Stimulated activated naive B cell treated with anti-CD40 and anti-IgM and Interleukin-4, amounts not matched to agents 10 μg/mL and 1 μg/mL and 100 μg/mL, for 72 hours (primary cell): Measurements from ENCODE around the gene ACOX3.

ENCODE experiments used
- ATAC-seq, 2 donors: fragments of 150-1000 bp; cut with Tn5 transposase; replicated peaks; 2 replicates each; pipeline ENCODE4 v1.10.0; 2021; ENCODE audit warnings: moderate library complexity in 1 of 2
- DNase-seq: peaks from one replicate; pipeline ENCODE4 v3.0.0; 2021
- H3K27ac Mint-ChIP-seq: one replicate; pipeline ENCODE4 v1.8.0; 2022; ENCODE audit warnings: mild to moderate bottlenecking, mixed read lengths
- H3K27me3 Mint-ChIP-seq, 2 donors: one replicate each; pipeline ENCODE4 v1.8.0; 2022; ENCODE audit warnings: mixed read lengths in 2 of 2
- H3K36me3 Mint-ChIP-seq, 2 donors: one replicate each; pipeline ENCODE4 v1.8.0; 2022; ENCODE audit warnings: mixed read lengths in 2 of 2, mild to moderate bottlenecking in 1 of 2
- H3K4me1 Mint-ChIP-seq, 2 donors: one replicate each; pipeline ENCODE4 v1.8.0; 2022; ENCODE audit warnings: mixed read lengths in 2 of 2, mild to moderate bottlenecking in 1 of 2
- H3K4me3 Mint-ChIP-seq, 2 donors: one replicate each; pipeline ENCODE4 v1.8.0; 2022; ENCODE audit warnings: mild to moderate bottlenecking in 2 of 2, mixed read lengths in 2 of 2, moderate library complexity in 1 of 2
- H3K9me3 Mint-ChIP-seq, 2 donors: one replicate each; pipeline ENCODE4 v1.8.0; 2022; ENCODE audit warnings: mixed read lengths in 2 of 2, mild to moderate bottlenecking in 1 of 2

The ACOX3 gene

DNA sequence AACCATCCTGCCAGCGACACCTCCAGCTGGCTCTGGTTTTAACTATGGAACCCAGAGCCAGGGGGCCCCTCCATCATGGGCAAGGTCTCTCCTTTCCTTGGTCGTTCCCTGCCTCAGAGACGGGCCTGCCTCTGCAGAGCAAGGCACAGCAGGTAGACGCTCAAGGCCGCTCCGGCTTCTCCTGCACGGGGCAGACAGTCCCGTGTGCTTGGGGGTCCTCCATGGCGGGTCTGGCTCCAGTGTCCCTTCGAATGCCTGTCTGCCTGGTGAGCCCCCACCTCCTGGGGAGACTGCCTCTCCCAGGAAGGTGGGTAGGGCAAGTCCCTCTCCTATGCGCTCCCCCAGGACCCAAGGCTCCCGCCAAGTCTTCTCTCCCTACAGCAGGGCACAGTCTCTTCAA lies 71.5 kb downstream of the ACOX3 start:
- H3K9me3 Mint-ChIP-seq = no peaks in the 10 kb centered on the region
- H3K27me3 Mint-ChIP-seq = no peaks in the 10 kb centered on the region
- no peak overlapping the region for H3K27ac Mint-ChIP-seq
- no peaks in the 10 kb centered on the region for H3K4me1 Mint-ChIP-seq
- ATAC-seq = no peak
- peaks cover 30 to 49% of the 10 kb centered on the region in 2 donors for H3K36me3 Mint-ChIP-seq
- no peak overlapping the region for H3K4me3 Mint-ChIP-seq
- no peak for DNase-seq

DNA sequence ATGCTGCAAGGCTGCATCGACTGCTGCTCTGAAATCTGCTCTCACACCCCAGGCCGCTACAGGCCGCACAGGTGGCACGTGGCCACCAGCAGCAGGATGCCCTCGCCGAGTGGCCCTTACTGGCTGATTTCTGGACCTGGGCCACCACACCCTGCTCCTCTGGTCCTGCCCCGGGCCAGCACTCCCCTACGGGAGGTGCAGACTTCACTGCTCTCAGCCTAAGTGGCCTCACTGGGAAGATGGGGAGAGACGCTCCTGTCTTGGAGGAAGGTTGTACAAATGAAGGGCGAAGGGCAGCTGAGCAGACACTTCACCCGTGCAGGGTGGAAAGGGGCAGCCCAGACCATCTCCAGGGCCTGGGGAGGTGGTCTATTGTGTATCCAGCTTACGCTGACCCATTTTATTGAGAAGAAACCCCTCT lies 72.5 kb downstream of the ACOX3 start:
- Mint-ChIP-seq H3K4me1 (no peaks in the 10 kb centered on the region), H3K36me3 (peaks cover 28 to 48% of the 10 kb centered on the region in 2 donors), H3K27me3 (no peaks in the 10 kb centered on the region), H3K9me3 (peaks cover 0 to 3% of the 10 kb centered on the region in 2 donors), H3K27ac (no peak overlapping the region), H3K4me3 (no peak overlapping the region)
- ATAC-seq (no peak), DNase-seq (no peak)

DNA sequence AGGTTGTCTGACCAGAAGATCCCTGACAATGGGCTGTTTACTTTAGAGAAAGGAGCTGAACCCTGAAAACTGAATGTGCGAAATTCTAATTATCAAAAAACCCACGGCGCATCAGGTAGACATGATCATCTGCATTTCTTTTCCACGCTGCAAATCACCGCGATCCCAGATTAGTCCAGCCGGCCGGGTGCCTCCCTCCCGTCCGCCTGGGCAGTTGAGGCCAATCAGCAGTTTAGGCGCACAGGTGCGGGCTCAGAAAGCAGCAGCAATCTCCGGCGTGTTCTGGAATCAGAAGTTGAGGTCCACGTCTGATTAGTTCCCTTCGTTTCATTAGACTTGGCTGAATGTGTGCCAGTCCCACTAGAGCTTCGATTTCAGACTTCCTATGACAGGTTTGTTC lies 73.9 kb downstream of the ACOX3 start:
- H3K36me3 Mint-ChIP-seq = peaks cover 17 to 39% of the 10 kb centered on the region in 2 donors
- no peak overlapping the region for H3K4me3 Mint-ChIP-seq
- H3K27ac Mint-ChIP-seq = no peak overlapping the region
- no peaks in the 10 kb centered on the region for H3K4me1 Mint-ChIP-seq
- no peaks in the 10 kb centered on the region for H3K27me3 Mint-ChIP-seq
- H3K9me3 Mint-ChIP-seq = peaks cover 0 to 3% of the 10 kb centered on the region in 2 donors
- no peak for DNase-seq
- no peak for ATAC-seq

DNA sequence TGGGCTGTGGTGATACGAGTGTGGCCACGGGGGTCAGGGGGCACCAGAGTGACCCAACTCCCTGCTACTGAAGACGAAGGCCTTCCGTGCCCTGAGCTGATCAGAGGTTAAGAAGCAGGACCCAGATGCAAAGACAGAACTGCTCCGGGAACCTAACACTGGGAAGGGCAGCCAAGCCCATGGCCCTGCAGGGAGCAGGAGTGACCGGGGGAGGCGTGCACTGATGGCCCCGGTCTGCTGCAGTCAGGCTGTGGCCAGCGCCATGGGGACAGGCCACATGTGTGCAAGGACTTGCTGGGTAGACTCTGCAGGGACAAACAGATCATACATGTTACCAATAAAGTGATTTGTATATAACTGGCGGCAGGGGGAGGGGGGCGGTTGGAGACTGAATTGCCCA lies 74.6 kb downstream of the ACOX3 start:
- no peaks in the 10 kb centered on the region for H3K4me1 Mint-ChIP-seq
- peaks cover 15 to 36% of the 10 kb centered on the region in 2 donors for H3K36me3 Mint-ChIP-seq
- H3K27ac Mint-ChIP-seq = no peak overlapping the region
- no peaks in the 10 kb centered on the region for H3K27me3 Mint-ChIP-seq
- H3K9me3 Mint-ChIP-seq = peaks cover 0 to 3% of the 10 kb centered on the region in 2 donors
- no peak for ATAC-seq
- H3K4me3 Mint-ChIP-seq = no peak overlapping the region
- DNase-seq = no peak

DNA sequence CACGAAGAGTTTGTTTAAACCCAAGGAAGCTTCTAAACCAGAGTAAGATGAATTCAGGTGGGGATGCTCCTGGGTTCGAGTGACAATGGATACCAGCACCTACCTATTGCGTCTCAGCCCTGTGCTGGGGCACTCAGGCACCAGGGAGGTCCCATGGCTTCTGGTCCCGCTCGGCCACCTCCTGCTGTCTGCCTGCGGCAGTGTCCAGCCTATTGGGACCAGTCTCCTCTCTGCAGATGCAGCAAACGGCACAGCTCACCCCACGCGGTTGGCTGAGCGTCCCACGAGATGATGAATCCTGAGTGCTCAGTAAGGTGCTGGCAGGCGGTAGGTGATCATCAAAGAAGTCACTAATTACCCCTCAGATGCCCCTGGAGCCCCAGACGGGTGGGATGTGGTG lies 75.2 kb downstream of the ACOX3 start:
- H3K4me1 Mint-ChIP-seq = no peaks in the 10 kb centered on the region
- DNase-seq (no peak), ATAC-seq (no peak)
- H3K36me3 Mint-ChIP-seq = peaks cover 15 to 36% of the 10 kb centered on the region in 2 donors
- H3K27me3 Mint-ChIP-seq = no peaks in the 10 kb centered on the region
- H3K27ac Mint-ChIP-seq = no peak overlapping the region
- no peak overlapping the region for H3K4me3 Mint-ChIP-seq
- H3K9me3 Mint-ChIP-seq = peaks cover 0 to 3% of the 10 kb centered on the region in 2 donors

DNA sequence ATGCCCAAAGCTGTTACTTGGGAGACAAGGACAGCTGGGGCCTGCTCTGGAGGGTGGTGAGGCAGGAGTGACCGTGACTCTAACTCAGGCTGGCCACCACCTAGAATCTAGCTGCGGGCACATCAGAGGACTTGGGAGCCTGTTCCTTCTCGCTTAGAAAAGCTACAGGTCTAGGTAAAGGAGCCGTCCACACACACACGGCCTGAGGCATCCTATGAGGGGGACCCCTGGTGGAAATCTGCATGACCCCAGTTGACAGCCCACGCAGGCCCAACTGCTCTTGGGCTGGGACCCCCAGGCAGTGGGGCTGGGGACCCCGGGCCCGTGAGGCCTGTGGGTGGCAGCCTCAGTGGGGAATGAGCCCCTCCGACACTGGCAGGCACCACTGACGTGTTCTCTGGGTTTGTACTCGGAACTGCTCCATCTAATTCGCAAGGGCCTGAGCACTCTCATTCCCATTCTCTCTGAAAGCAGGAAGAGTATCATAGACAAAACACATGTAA lies 75.6 kb downstream of the ACOX3 start:
- H3K36me3 Mint-ChIP-seq = peaks cover 13 to 32% of the 10 kb centered on the region in 2 donors
- no peak for ATAC-seq
- H3K27me3 Mint-ChIP-seq = no peaks in the 10 kb centered on the region
- no peak overlapping the region for H3K4me3 Mint-ChIP-seq
- no peak for DNase-seq
- H3K9me3 Mint-ChIP-seq = peaks cover 0 to 3% of the 10 kb centered on the region in 2 donors
- no peaks in the 10 kb centered on the region for H3K4me1 Mint-ChIP-seq
- H3K27ac Mint-ChIP-seq = no peak overlapping the region

DNA sequence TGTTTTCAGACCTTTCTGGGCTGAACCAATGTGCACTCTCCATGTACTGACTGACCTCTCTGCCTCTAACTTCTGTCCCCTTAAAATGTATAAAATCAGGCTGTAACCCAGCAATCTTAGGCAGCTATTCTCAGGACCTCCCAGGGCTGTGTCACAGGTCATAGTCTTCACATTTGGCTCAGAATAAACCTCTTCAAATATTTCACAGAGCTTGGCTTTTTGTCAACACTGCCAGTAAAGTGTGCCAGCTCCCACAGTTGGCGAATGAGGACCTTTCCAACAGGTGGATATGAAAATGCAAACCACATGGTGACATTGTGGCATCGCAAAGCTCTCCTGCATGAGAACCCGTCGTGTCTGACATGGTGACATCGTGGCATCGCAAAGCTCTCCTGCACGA lies 76.4 kb downstream of the ACOX3 start:
- peaks cover 10 to 30% of the 10 kb centered on the region in 2 donors for H3K36me3 Mint-ChIP-seq
- no peaks in the 10 kb centered on the region for H3K4me1 Mint-ChIP-seq
- no peak for DNase-seq
- no peak overlapping the region for H3K4me3 Mint-ChIP-seq
- peaks cover 0 to 3% of the 10 kb centered on the region in 2 donors for H3K9me3 Mint-ChIP-seq
- no peak overlapping the region for H3K27ac Mint-ChIP-seq
- H3K27me3 Mint-ChIP-seq = no peaks in the 10 kb centered on the region
- ATAC-seq = no peak

DNA sequence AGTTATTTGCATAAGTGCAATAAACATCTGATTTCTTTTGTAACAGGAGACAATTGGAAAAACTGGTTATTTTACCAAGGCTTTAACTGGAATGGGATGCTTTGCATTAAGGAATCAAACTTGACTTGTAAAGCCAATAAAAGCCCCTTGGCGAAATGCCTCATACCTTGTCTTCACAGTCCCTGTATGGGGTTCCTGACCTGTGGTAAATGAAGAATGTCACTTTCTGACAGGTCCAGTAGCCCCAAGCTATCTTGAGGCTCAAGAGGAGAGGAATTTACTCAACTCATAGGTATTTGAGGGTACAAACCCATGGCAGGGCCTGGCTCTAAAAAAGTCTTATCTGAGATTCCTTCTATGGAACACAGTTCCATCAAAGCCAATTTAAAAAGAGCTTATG lies 78.0 kb downstream of the ACOX3 start:
- Mint-ChIP-seq H3K4me1 (no peaks in the 10 kb centered on the region), H3K9me3 (peaks cover 0 to 3% of the 10 kb centered on the region in 2 donors), H3K27ac (no peak overlapping the region), H3K4me3 (no peak overlapping the region), H3K27me3 (peaks cover 0 to 9% of the 10 kb centered on the region in 2 donors), H3K36me3 (peaks cover 10 to 30% of the 10 kb centered on the region in 2 donors)
- DNase-seq (no peak), ATAC-seq (no peak)

DNA sequence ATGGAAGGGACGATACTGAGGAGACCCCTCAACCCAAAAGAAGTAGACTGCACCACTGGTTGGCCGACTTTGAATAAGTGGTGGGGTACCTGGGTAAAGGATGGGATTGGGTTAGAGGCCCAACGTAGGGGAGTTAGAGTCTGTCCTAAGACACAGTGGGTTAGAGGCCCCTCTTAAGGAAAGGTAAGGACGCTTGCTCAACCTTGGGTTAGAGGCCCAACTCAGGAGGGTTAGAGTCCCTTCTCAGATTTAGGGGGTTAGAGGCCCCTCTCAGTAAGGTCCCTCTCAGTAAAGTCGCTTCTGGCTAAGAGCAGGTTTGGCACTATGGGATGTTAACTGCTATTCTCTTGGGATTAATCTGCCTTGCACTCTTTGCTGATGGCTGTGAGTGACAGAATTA lies 81.3 kb downstream of the ACOX3 start:
- Mint-ChIP-seq H3K4me3 (no peak overlapping the region), H3K4me1 (no peaks in the 10 kb centered on the region), H3K27ac (no peak overlapping the region), H3K9me3 (peaks cover 0 to 3% of the 10 kb centered on the region in 2 donors), H3K36me3 (peaks cover 3 to 8% of the 10 kb centered on the region in 2 donors), H3K27me3 (peaks cover 4 to 9% of the 10 kb centered on the region in 2 donors)
- no peak for ATAC-seq
- no peak for DNase-seq

DNA sequence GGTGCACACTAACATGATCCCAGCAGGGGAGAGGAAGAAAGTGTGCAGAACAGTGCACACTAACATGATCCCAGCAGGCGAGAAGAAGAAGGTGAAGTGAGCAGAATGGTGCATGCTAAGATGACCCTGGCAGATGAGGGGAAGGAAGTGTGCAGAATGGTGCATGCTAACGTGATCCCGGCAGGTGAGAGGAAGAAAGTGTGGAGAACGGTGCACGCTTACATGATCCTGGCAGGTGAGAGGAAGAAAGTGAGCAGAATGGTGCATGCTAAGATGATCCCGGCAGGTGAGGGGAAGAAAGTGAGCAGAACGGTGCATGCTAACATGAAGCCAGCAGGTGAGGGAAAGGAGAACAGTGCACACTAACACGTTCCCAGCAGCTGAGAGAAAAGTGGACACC lies 83.7 kb downstream of the ACOX3 start:
- peaks cover 0 to 5% of the 10 kb centered on the region in 2 donors for H3K4me1 Mint-ChIP-seq
- no peak for ATAC-seq
- H3K27ac Mint-ChIP-seq = no peak overlapping the region
- no peak overlapping the region for H3K4me3 Mint-ChIP-seq
- no peaks in the 10 kb centered on the region for H3K9me3 Mint-ChIP-seq
- no peaks in the 10 kb centered on the region for H3K36me3 Mint-ChIP-seq
- H3K27me3 Mint-ChIP-seq = peaks cover 4 to 9% of the 10 kb centered on the region in 2 donors
- DNase-seq = no peak

DNA sequence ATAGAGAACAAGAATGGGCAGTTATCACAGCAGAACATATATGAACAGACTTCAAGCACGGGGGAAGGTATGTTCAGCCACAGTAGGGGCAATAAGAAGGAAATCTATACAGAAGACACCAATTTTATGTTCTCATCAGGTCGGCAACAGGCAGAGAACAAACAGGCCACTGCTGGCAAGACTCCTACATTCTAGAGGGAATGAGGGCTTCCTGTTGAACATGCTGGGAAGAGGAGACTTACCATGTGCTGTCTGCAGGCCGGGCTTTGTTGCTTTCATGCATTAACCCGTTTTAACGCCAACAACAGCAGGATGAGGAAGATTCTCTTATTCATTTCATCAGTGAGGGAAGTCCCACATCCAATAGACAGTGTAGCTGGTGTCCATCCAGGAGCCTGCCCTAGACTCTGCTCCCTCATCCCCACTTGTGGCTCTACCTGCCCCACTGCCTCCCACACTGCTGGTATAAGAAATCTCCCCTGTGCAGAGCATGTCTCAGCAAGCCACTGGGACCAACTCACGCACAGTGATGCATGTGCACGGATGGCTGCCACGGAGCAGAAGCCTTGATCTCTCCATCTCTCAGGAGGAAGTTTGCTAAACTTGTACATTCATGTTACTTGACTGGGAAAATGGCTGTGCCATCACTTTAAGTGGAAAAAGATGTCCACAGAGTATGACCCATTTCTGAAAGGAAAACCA lies 84.5 kb downstream of the ACOX3 start:
- H3K36me3 Mint-ChIP-seq = no peaks in the 10 kb centered on the region
- peaks cover 4 to 9% of the 10 kb centered on the region in 2 donors for H3K27me3 Mint-ChIP-seq
- H3K27ac Mint-ChIP-seq = no peak overlapping the region
- no peak overlapping the region for H3K4me3 Mint-ChIP-seq
- DNase-seq (no peak), ATAC-seq (no peak)
- no peaks in the 10 kb centered on the region for H3K9me3 Mint-ChIP-seq
- peaks cover 0 to 5% of the 10 kb centered on the region in 2 donors for H3K4me1 Mint-ChIP-seq

DNA sequence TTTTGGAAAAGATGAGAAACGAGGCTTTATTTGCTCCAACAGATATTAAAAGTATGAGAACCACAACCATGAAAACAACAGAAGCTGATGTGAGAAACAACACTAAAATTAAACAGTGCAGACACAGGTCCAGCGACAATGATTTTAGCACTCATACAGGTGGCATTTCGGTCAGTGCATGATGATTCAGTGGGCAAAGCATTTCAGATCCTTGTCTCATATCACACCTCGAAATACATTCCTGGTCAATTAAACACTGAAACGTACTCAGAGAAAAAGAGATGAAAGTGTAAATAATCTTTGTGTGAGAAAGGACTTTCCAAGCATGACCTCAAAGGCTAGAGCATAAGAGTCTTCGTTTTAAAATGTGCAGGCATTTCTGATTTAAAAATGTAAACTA lies 85.2 kb downstream of the ACOX3 start:
- H3K27me3 Mint-ChIP-seq = peaks cover 9% of the 10 kb centered on the region in 2 donors
- no peak overlapping the region for H3K4me3 Mint-ChIP-seq
- ATAC-seq (no peak), DNase-seq (no peak)
- H3K9me3 Mint-ChIP-seq = no peaks in the 10 kb centered on the region
- H3K36me3 Mint-ChIP-seq = no peaks in the 10 kb centered on the region
- no peak overlapping the region for H3K27ac Mint-ChIP-seq
- peaks cover 0 to 5% of the 10 kb centered on the region in 2 donors for H3K4me1 Mint-ChIP-seq

DNA sequence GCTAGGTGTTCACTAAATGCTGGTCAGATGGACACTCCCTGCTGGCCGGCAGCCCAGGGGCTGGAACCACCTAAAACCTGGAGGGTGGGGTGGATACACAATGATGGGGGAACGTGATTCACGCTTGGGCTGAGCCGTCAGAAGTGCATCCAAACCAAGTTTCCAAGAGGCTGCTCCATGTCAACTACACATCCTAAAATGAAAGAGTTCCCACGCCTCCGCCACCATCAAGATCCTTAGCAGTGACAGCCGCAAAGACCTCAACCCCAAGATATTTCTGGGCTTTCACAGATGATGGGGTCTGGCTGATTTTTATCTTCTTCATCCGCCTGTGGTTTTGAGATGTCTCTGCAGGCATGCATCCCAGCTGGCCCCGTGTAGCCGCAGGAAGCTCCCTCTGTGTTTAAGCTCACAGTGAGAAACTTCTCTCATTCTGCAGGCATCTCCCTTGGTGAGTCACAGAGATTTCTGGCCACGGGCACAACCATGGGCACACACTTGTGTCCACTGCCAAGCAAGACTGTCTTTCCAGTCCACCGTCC lies 86.5 kb downstream of the ACOX3 start:
- H3K36me3 Mint-ChIP-seq = no peaks in the 10 kb centered on the region
- H3K4me3 Mint-ChIP-seq = no peak overlapping the region
- no peak for ATAC-seq
- no peak overlapping the region for H3K27ac Mint-ChIP-seq
- no peaks in the 10 kb centered on the region for H3K9me3 Mint-ChIP-seq
- peaks cover 9 to 10% of the 10 kb centered on the region in 2 donors for H3K27me3 Mint-ChIP-seq
- peaks cover 0 to 5% of the 10 kb centered on the region in 2 donors for H3K4me1 Mint-ChIP-seq
- no peak for DNase-seq

DNA sequence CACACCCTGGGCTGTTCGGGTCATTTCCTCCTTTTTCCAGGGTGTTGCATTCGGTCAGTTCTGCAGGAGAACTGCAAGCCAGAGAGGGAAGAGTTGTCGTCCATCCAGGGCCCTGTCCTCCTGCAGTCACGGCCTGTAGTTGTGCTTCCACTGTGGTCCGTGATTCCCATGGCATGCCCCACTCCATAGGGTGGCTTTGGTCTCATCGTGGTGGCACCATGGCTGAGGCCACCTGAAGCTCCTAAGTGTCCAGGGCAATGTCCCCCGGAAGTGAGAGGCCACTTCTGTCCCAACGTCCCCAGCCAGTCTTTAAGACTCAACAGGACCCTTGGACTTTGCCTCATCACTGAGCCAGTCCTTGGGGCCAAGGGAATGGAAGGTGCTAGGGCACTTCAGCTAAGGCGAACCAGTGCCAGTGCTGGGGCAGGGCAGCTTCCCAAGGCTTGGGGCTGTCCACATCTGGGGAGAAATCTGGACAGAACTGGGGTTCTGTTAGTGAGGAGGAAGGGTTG lies 87.3 kb downstream of the ACOX3 start:
- ATAC-seq (no peak), DNase-seq (no peak)
- Mint-ChIP-seq H3K9me3 (no peaks in the 10 kb centered on the region), H3K27ac (no peak overlapping the region), H3K36me3 (no peaks in the 10 kb centered on the region), H3K4me1 (peaks cover 0 to 5% of the 10 kb centered on the region in 2 donors), H3K4me3 (no peak overlapping the region), H3K27me3 (peaks cover 7 to 10% of the 10 kb centered on the region in 2 donors)
